T-helper 2 cell (primary cell): Measurements from ENCODE around the gene STING1.
"Not testable (repeated sequence)": the region's sequence is repeated elsewhere in the genome, so short reads cannot be mapped to it uniquely, and the experiment has no call there.

Experiments used
- DNase-seq, 5 experiments: peaks; one replicate each; pipeline versions ENCODE4 v3.0.0 to v3.0.0-alpha.2; 2012 to 2022

The STING1 gene

GRCh38 chr5:139462586-139463276 lies 19.8 kb downstream of the STING1 start, which contains the start of gene ECSCR:
ECSCR (minus strand) TSS chr5:139462743; CDS start chr5:139462670, 73 bp downstream.
- no peak for DNase-seq

GRCh38 chr5:139461698-139462097 lies 20.9 kb downstream of the STING1 start:
- DNase-seq: no peak

- no peak for DNase-seq
Observed at GRCh38 chr5:139461176-139461575, 21.4 kb downstream of the STING1 start.

GRCh38 chr5:139460455-139460854 lies 22.1 kb downstream of the STING1 start:
- peak in 1 of 5 experiments; percentile 44 for DNase-seq

GRCh38 chr5:139459451-139459934 lies 23.1 kb downstream of the STING1 start:
- DNase-seq: peak in 2 of 5 experiments; percentile 24 to 47

- peak in 4 of 5 experiments; percentile 61 to 97 (median 76) for DNase-seq
Observed at GRCh38 chr5:139458580-139459407, 23.8 kb downstream of the STING1 start.

- DNase-seq: peak in 1 of 5 experiments; percentile 65
Observed at GRCh38 chr5:139457653-139458306, 24.8 kb downstream of the STING1 start.

- DNase-seq: no peak
Observed at GRCh38 chr5:139457241-139457640, 25.3 kb downstream of the STING1 start.

- no peak for DNase-seq
Observed at GRCh38 chr5:139456776-139457175, 25.8 kb downstream of the STING1 start.

- no peak for DNase-seq
Observed at GRCh38 chr5:139454568-139455290, 27.8 kb downstream of the STING1 start.

- DNase-seq: peak in 2 of 5 experiments; percentile 69 to 85
Observed at GRCh38 chr5:139453683-139454567, 28.6 kb downstream of the STING1 start.

- peak in 1 of 5 experiments; percentile 73 for DNase-seq
Observed at GRCh38 chr5:139451878-139452660, 30.5 kb downstream of the STING1 start.

- DNase-seq: peak in 1 of 5 experiments; percentile 55
Observed at GRCh38 chr5:139451176-139451575, 31.4 kb downstream of the STING1 start.

GRCh38 chr5:139446956-139447779 lies 35.4 kb downstream of the STING1 start:
- DNase-seq: peak in 1 of 5 experiments; percentile 72

GRCh38 chr5:139445325-139446170 lies 37.0 kb downstream of the STING1 start:
- DNase-seq: no peak

- peak in 2 of 5 experiments; percentile 39 to 48 for DNase-seq
Observed at GRCh38 chr5:139443831-139444453, 38.6 kb downstream of the STING1 start.

- DNase-seq: not testable (repeated sequence)
Observed at GRCh38 chr5:139440416-139440815, 42.1 kb downstream of the STING1 start.
